Liver (tissue), 9 donors: Measurements from ENCODE around the gene ADAM30. TPM values are rescaled to one million over a fixed set of nuclear protein-coding genes. Genes with fewer than 3 reads are reported as not detected.

Source experiments
- DNase-seq: peaks from one replicate; pipeline ENCODE4 v3.0.0-alpha.2; 2017; ENCODE audit warnings: low spot score
- H3K27ac ChIP-seq, 2 donors: one replicate each; pipeline ENCODE4 v1.7.0; 2013; ENCODE audit warnings: inconsistent platforms in 2 of 2, low read length in 2 of 2, control low read depth in 1 of 2, low read depth in 1 of 2, mild to moderate bottlenecking in 1 of 2
- H3K27me3 ChIP-seq, 4 donors: one replicate each; pipeline versions ENCODE4 v1.6.1 to v1.7.0; 2013; ENCODE audit warnings: low read length in 3 of 4, inconsistent platforms in 1 of 4, mild to moderate bottlenecking in 1 of 4, moderate library complexity in 1 of 4; ENCODE audit not compliant: control insufficient read depth in 4 of 4, insufficient read depth in 4 of 4
- H3K36me3 ChIP-seq, 4 donors: one replicate each; pipeline versions ENCODE4 v1.6.1 to v1.7.0; 2013; ENCODE audit warnings: low read length in 3 of 4, mild to moderate bottlenecking in 3 of 4, low read depth in 1 of 4, moderate library complexity in 1 of 4; ENCODE audit not compliant: control insufficient read depth in 4 of 4, insufficient read depth in 3 of 4
- H3K4me1 ChIP-seq, 4 donors: one replicate each; pipeline versions ENCODE4 v1.6.1 to v1.7.0; 2013; ENCODE audit warnings: low read length in 3 of 4, mild to moderate bottlenecking in 3 of 4, moderate library complexity in 1 of 4; ENCODE audit not compliant: control insufficient read depth in 4 of 4, insufficient read depth in 4 of 4
- H3K4me3 ChIP-seq, 3 donors: one replicate each; pipeline versions ENCODE4 v1.6.1 to v1.7.0; 2013; ENCODE audit warnings: low read length in 3 of 3, control low read depth in 1 of 3, low read depth in 1 of 3, mild to moderate bottlenecking in 1 of 3
- H3K9ac ChIP-seq, 2 donors: one replicate each; pipeline ENCODE4 v1.7.0; 2013; ENCODE audit warnings: low read length in 2 of 2, mild to moderate bottlenecking in 2 of 2, moderate library complexity in 2 of 2, control low read depth in 1 of 2, low read depth in 1 of 2
- H3K9me3 ChIP-seq, 4 donors: one replicate each; pipeline versions ENCODE4 v1.6.1 to v1.7.0; 2013; ENCODE audit warnings: low read length in 3 of 4; ENCODE audit not compliant: control insufficient read depth in 4 of 4
- FOXA2 ChIP-seq: IDR thresholded peaks from 2 replicates; pipeline ENCODE4 v1.6.1; 2016; ENCODE audit warnings: antibody characterized with exemption
- HNF4A ChIP-seq, 2 donors: conservative IDR thresholded peaks; 2 replicates each; pipeline ENCODE4 v1.6.1; 2016; ENCODE audit warnings: antibody characterized with exemption in 2 of 2, mild to moderate bottlenecking in 2 of 2
- HNF4G ChIP-seq: IDR thresholded peaks from 2 replicates; pipeline ENCODE4 v1.6.1; 2016; ENCODE audit warnings: antibody characterized with exemption
- NR2F2 ChIP-seq: IDR thresholded peaks from 2 replicates; pipeline ENCODE4 v1.6.1; 2016; ENCODE audit warnings: antibody characterized with exemption
- RAD21 ChIP-seq, 2 donors: IDR thresholded peaks; 2 replicates each; pipeline ENCODE4 v1.6.1; 2016; ENCODE audit warnings: antibody characterized with exemption in 2 of 2, mild to moderate bottlenecking in 2 of 2
- RXRA ChIP-seq, 2 donors: IDR thresholded peaks; 2 replicates each; pipeline ENCODE4 v1.6.1; 2017 to 2018; ENCODE audit warnings: antibody characterized with exemption in 2 of 2, mild to moderate bottlenecking in 1 of 2
- SP1 ChIP-seq: IDR thresholded peaks from 2 replicates; pipeline ENCODE4 v1.6.1; 2018; ENCODE audit warnings: antibody characterized with exemption, mild to moderate bottlenecking
- TAF1 ChIP-seq: conservative IDR thresholded peaks from 2 replicates; pipeline ENCODE4 v1.6.1; 2016; ENCODE audit warnings: antibody characterized with exemption, mild to moderate bottlenecking
- WGBS: extraction: QIAGEN DNeasy Blood & Tissue Kit; methylation state at CpG from one replicate; pipeline ENCODE4 v1.1.7; 2013; 5-methylcytosine and 5-hydroxymethylcytosine counted together
- polyA plus RNA-seq, 2 donors: library from polyadenylated mRNA; stranded (reverse) in 1 of 2; unstranded in 1 of 2; fragments of 200-250 nt in 1 of 2; fragments of >200 nt in 1 of 2; fragmentation: Nextera tagmentation in 1 of 2; extraction: Ambion mirVana in 1 of 2; gene quantifications; one replicate each; pipeline versions ENCODE4 v1.2.1 to v1.2.3, GENCODE V29; 2013 to 2015
- total RNA-seq, 2 donors: library from RNA; depleted of rRNA; stranded (reverse); fragments of >200 nt; gene quantifications; one replicate each; pipeline ENCODE4 v1.2.3, GENCODE V29; 2014
- TF ChIP-seq, protein P1 (sequence below): IDR thresholded peaks from 2 replicates; pipeline ENCODE4 v1.6.1; 2016; ENCODE audit warnings: antibody characterized with exemption
- TF ChIP-seq, protein P2 (sequence below): fragments of 150-350 bp; IDR thresholded peaks from 2 replicates; pipeline ENCODE4 v1.5.1; 2017; ENCODE audit warnings: improper control_type of control experiment, low read depth, low read length; ENCODE audit not compliant: missing input control
- donor health status: healthy.
- donor health status: healthy.
- donor health status: healthy.
- donor health status: healthy.
- donor health status: healthy.

Gene ADAM30
- total and polyA plus RNA-seq, 4 donors: not detected

GRCh38 chr1:119885903-119886783 lies 10.2 kb downstream of the ADAM30 start:
- Histone ChIP-seq H3K9me3 (no peaks in the 10 kb centered on the region), H3K9ac (no peak overlapping the region), H3K4me1 (peaks cover 0 to 3% (median 0%) of the 10 kb centered on the region in 4 donors), H3K4me3 (no peak overlapping the region), H3K27me3 (no peaks in the 10 kb centered on the region), H3K36me3 (no peaks in the 10 kb centered on the region), H3K27ac (no peak overlapping the region)
- no peak for TF ChIP-seq HNF4G
- TF ChIP-seq RAD21 (IDR thresholded peaks at IDR 0.05): peak; percentile 88 to 93
- peak in 1 of 2 donors; percentile 20 for TF ChIP-seq HNF4A (conservative IDR thresholded peaks at IDR 0.05)
- TF ChIP-seq, protein P1, sequence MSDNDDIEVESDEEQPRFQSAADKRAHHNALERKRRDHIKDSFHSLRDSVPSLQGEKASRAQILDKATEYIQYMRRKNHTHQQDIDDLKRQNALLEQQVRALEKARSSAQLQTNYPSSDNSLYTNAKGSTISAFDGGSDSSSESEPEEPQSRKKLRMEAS: no peak
- TF ChIP-seq, protein P2, sequence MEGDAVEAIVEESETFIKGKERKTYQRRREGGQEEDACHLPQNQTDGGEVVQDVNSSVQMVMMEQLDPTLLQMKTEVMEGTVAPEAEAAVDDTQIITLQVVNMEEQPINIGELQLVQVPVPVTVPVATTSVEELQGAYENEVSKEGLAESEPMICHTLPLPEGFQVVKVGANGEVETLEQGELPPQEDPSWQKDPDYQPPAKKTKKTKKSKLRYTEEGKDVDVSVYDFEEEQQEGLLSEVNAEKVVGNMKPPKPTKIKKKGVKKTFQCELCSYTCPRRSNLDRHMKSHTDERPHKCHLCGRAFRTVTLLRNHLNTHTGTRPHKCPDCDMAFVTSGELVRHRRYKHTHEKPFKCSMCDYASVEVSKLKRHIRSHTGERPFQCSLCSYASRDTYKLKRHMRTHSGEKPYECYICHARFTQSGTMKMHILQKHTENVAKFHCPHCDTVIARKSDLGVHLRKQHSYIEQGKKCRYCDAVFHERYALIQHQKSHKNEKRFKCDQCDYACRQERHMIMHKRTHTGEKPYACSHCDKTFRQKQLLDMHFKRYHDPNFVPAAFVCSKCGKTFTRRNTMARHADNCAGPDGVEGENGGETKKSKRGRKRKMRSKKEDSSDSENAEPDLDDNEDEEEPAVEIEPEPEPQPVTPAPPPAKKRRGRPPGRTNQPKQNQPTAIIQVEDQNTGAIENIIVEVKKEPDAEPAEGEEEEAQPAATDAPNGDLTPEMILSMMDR: peak; percentile 75
- DNase-seq: peak; percentile 75
- WGBS: 41% methylated on average over 11 of the region's 11 CpGs

DNA sequence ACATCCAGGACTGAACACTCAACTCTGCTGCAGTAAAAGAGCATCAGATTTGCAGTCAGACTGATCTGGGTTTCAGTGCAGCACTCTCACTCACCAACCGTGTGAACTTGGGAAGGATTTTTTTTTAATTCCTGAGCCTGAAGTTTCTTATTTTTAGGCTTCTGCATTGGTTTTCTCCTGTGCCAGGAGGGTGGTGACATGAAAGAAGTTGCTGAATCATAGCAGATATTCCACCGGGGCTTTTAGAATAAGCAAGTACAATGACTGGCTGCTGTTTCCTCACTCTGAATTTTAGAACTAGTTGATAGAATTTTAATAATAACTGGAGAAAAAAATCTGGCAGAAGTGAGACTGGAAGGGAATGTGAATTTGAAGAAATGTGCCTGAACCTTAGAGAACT lies 11.6 kb downstream of the ADAM30 start:
- Histone ChIP-seq H3K36me3 (no peaks in the 10 kb centered on the region), H3K4me3 (no peak overlapping the region), H3K27ac (no peak overlapping the region), H3K4me1 (peaks cover 0 to 3% (median 0%) of the 10 kb centered on the region in 4 donors), H3K9me3 (no peaks in the 10 kb centered on the region), H3K27me3 (no peaks in the 10 kb centered on the region), H3K9ac (no peak overlapping the region)
- 69% methylated on average over 2 of the region's 2 CpGs for WGBS
- no peak for TF ChIP-seq SP1
- TF ChIP-seq TAF1: no peak
- no peak for DNase-seq

- TF ChIP-seq NR2F2 (no peak), FOXA2 (no peak), RXRA (IDR thresholded peaks at IDR 0.05) (no peak)
- TF ChIP-seq, protein P1: no peak
- no peaks in the 10 kb centered on the region for H3K36me3 ChIP-seq
- peaks cover 0 to 3% (median 0%) of the 10 kb centered on the region in 4 donors for H3K4me1 ChIP-seq
- no peak overlapping the region for H3K27ac ChIP-seq
- no peaks in the 10 kb centered on the region for H3K27me3 ChIP-seq
- DNase-seq: no peak
- no peak overlapping the region for H3K9ac ChIP-seq
- no peak overlapping the region for H3K4me3 ChIP-seq
- 93% methylated on average over 3 of the region's 3 CpGs for WGBS
- H3K9me3 ChIP-seq: no peaks in the 10 kb centered on the region
Observed at GRCh38 chr1:119883826-119884225, 12.5 kb downstream of the ADAM30 start.
